ENCODE measurements around the gene ERP44. TPM values are rescaled to one million over a fixed set of nuclear protein-coding genes. Genes with fewer than 3 reads are reported as not detected.

Gene ERP44
- total RNA-seq, 1 donor from 2014 or later = 18.0 TPM

GRCh38 chr9:100100146-100100667, 1.4 kb upstream of the ERP44 start:
- no peak for DNase-seq (ENCODE audit: low spot score)
- Histone ChIP-seq H3F3A (ENCODE audit: low read depth) (peaks cover 25% of the 10 kb centered on the region), H2AFZ (replicated peaks) (peak overlapping the region; percentile 87), H3K9ac (peak overlapping the region; percentile 79), H3K79me2 (ENCODE audit: low read depth) (peaks cover 41% of the 10 kb centered on the region), H3K27ac (no peak overlapping the region), H3K4me1 (peaks cover 13% of the 10 kb centered on the region), H3K4me2 (peak overlapping the region; percentile 93), H3K9me3 (ENCODE audit: low read depth) (no peaks in the 10 kb centered on the region), H3K36me3 (peaks cover 7% of the 10 kb centered on the region), H4K20me1 (ENCODE audit: low read depth) (peaks cover 11% of the 10 kb centered on the region), H3K4me3 (peak overlapping the region; percentile 78), H3K27me3 (no peaks in the 10 kb centered on the region)
- peak overlapping the region; percentile 99 for H3K4me3 Mint-ChIP-seq
- H3K36me3 Mint-ChIP-seq = peaks cover 2% of the 10 kb centered on the region
- no peak for TF ChIP-seq EZH2phosphoT487 (IDR thresholded peaks at IDR 0.05)
- TF ChIP-seq CTCF (IDR thresholded peaks at IDR 0.05) = no peak
- no peak for TF ChIP-seq EZH2 (IDR thresholded peaks at IDR 0.05)
- H3K4me1 Mint-ChIP-seq = peaks cover 16% of the 10 kb centered on the region
- no peak overlapping the region for H3K27ac Mint-ChIP-seq
- H3K9me3 Mint-ChIP-seq = no peaks in the 10 kb centered on the region
- H3K27me3 Mint-ChIP-seq (ENCODE audit: insufficient read depth, low read depth) = peaks cover 2% of the 10 kb centered on the region

- Histone ChIP-seq H3K27me3 (no peaks in the 10 kb centered on the region), H3K9ac (peak overlapping the region; percentile 79), H3K79me2 (ENCODE audit: low read depth) (peaks cover 45% of the 10 kb centered on the region), H3K4me1 (peaks cover 13% of the 10 kb centered on the region), H4K20me1 (ENCODE audit: low read depth) (peaks cover 11% of the 10 kb centered on the region), H2AFZ (replicated peaks) (peak overlapping the region; percentile 87), H3K9me3 (ENCODE audit: low read depth) (no peaks in the 10 kb centered on the region), H3K4me3 (peak overlapping the region; percentile 78), H3K36me3 (peaks cover 6% of the 10 kb centered on the region), H3K4me2 (peak overlapping the region; percentile 93), H3F3A (ENCODE audit: low read depth) (peaks cover 25% of the 10 kb centered on the region), H3K27ac (no peak overlapping the region)
- Mint-ChIP-seq H3K27ac (peak overlapping the region; percentile 96), H3K9me3 (no peaks in the 10 kb centered on the region), H3K4me3 (peak overlapping the region; percentile 99), H3K36me3 (no peaks in the 10 kb centered on the region), H3K4me1 (peaks cover 16% of the 10 kb centered on the region), H3K27me3 (ENCODE audit: insufficient read depth, low read depth) (peaks cover 2% of the 10 kb centered on the region)
- DNase-seq (ENCODE audit: low spot score) = peak; percentile 60
- TF ChIP-seq CTCF (IDR thresholded peaks at IDR 0.05) (no peak), EZH2 (IDR thresholded peaks at IDR 0.05) (no peak)
Observed at GRCh38 chr9:100099722-100100042, 882 bp upstream of the ERP44 start.

- Histone ChIP-seq H3K36me3 (no peaks in the 10 kb centered on the region), H3K27ac (peak overlapping the region; percentile 79), H3K9ac (peak overlapping the region; percentile 85), H3K27me3 (no peaks in the 10 kb centered on the region), H3F3A (ENCODE audit: low read depth) (peaks cover 25% of the 10 kb centered on the region), H3K79me2 (ENCODE audit: low read depth) (peaks cover 59% of the 10 kb centered on the region), H3K4me1 (peaks cover 13% of the 10 kb centered on the region), H3K4me2 (peak overlapping the region; percentile 87), H4K20me1 (ENCODE audit: low read depth) (peaks cover 13% of the 10 kb centered on the region), H3K9me3 (ENCODE audit: low read depth) (no peaks in the 10 kb centered on the region), H3K4me3 (peak overlapping the region; percentile 78), H2AFZ (replicated peaks) (peak overlapping the region; percentile 58)
- peak; percentile 75 for DNase-seq (ENCODE audit: low spot score)
- TF ChIP-seq EZH2phosphoT487 (IDR thresholded peaks at IDR 0.05) (no peak), EZH2 (IDR thresholded peaks at IDR 0.05) (no peak), CTCF (IDR thresholded peaks at IDR 0.05) (no peak)
- H3K4me3 Mint-ChIP-seq = peak overlapping the region; percentile 99
- no peaks in the 10 kb centered on the region for H3K36me3 Mint-ChIP-seq
- no peaks in the 10 kb centered on the region for H3K9me3 Mint-ChIP-seq
- H3K27ac Mint-ChIP-seq = peak overlapping the region; percentile 84
- H3K27me3 Mint-ChIP-seq (ENCODE audit: insufficient read depth, low read depth) = peaks cover 2% of the 10 kb centered on the region
- peaks cover 16% of the 10 kb centered on the region for H3K4me1 Mint-ChIP-seq
Observed at GRCh38 chr9:100098046-100098886, 534 bp downstream of the ERP44 start.
